Ovary (tissue), 3 donors: ENCODE data around the gene ACAN.

Experiments used
- EP300 ChIP-seq: sonication (generic); formaldehyde crosslinking; IDR thresholded peaks from one replicate; pipeline ENCODE4 v1.6.1; 2017; ENCODE audit warnings: antibody characterized with exemption
- POLR2A ChIP-seq: fragments of 450-650 bp; IDR thresholded peaks from one replicate; pipeline ENCODE4 v1.6.1; 2017; ENCODE audit warnings: antibody characterized with exemption, mild to moderate bottlenecking, moderate library complexity
- TF ChIP-seq, protein P1 (sequence below), 3 donors: fragments of 450-650 bp in 2 of 3; fragments of 200-600 bp in 1 of 3; IDR thresholded peaks; one replicate each; pipeline versions ENCODE4 v1.5.1 to v1.8.0; 2016 to 2022; ENCODE audit warnings: antibody characterized with exemption in 3 of 3, mild to moderate bottlenecking in 1 of 3
- donor health status: DM: no; HTN: no; CAD: no.

DNA sequence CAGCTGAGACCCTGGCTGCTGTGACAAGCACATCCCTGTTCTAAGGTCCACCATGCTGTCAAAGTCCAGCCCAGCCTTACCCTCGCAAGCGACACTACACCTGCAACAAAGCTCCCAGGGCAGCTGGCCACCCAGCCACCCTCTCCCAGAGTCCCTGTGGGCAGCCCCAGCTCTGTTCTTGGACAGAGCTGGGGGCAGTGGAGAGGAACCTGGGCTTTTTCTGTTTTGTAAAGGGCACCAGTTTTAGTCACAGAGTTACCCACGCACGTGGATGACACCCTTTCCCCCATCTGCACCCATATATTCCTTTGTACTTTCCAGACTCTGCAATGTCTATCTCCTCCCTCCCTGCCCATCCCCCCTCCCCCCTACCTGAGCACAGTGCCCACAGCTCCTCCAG is 38.9 kb downstream of the ACAN start:
- TF ChIP-seq, protein P1, sequence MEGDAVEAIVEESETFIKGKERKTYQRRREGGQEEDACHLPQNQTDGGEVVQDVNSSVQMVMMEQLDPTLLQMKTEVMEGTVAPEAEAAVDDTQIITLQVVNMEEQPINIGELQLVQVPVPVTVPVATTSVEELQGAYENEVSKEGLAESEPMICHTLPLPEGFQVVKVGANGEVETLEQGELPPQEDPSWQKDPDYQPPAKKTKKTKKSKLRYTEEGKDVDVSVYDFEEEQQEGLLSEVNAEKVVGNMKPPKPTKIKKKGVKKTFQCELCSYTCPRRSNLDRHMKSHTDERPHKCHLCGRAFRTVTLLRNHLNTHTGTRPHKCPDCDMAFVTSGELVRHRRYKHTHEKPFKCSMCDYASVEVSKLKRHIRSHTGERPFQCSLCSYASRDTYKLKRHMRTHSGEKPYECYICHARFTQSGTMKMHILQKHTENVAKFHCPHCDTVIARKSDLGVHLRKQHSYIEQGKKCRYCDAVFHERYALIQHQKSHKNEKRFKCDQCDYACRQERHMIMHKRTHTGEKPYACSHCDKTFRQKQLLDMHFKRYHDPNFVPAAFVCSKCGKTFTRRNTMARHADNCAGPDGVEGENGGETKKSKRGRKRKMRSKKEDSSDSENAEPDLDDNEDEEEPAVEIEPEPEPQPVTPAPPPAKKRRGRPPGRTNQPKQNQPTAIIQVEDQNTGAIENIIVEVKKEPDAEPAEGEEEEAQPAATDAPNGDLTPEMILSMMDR (IDR thresholded peaks at IDR 0.05): no peak
- no peak for TF ChIP-seq POLR2A
- TF ChIP-seq EP300: no peak
